GM12878 (cell line): ENCODE data around the gene MAP3K6. TPM values are rescaled to one million over a fixed set of nuclear protein-coding genes. Genes with fewer than 3 reads are reported as not detected.

Experiments
- ATAC-seq: fragments of 200-7000 bp; cut with Tn5 transposase; 3 replicates; pipeline ENCODE4 v1.9.1; 2020; ENCODE audit warnings: mild to moderate bottlenecking, moderate library complexity
- BruUV-seq: library from RNA; stranded (reverse); fragments of 400-500 nt; replicated peaks from 2 replicates; lab custom pipeline; 2021; lab: Mats Ljungman, UMichigan
- CTCF ChIA-PET: fragments of 300-600 bp; sonication (Branson Sonifier 250); formaldehyde crosslinking; extraction: SDS; loops from one replicate; lab custom pipeline; 2021; ENCODE audit warnings: inconsistent platforms; lab: Yijun Ruan, JAX
- POLR2A ChIA-PET: fragments of 350-600 bp; formaldehyde crosslinking; extraction: SDS; loops from one replicate; lab custom pipeline; 2021; ENCODE audit warnings: inconsistent platforms; lab: Charles Lee
- RAD21 ChIA-PET: fragments of 300-600 bp; sonication (Branson Sonifier 250); formaldehyde crosslinking; loops from one replicate; lab custom pipeline; 2023; ENCODE audit warnings: antibody characterized with exemption; ENCODE audit not compliant: unreplicated experiment; lab: Charles Lee
- SMC1A ChIA-PET: fragments of 300-600 bp; sonication (Branson Sonifier 250); formaldehyde crosslinking; loops from one replicate; lab custom pipeline; 2023; ENCODE audit not compliant: unreplicated experiment, uncharacterized antibody; lab: Charles Lee
- DNase-seq: peaks from one replicate; pipeline ENCODE4 v3.0.0-alpha.2; 2011; ENCODE audit warnings: low read depth, low spot score
- FAIRE-seq: peaks from 3 replicates; lab custom pipeline; 2011; peaks lifted over from hg19 to GRCh38; lab: Jason Lieb, UNC
- H2AFZ ChIP-seq: 2 replicates; pipeline ENCODE4 v1.6.0; 2011; ENCODE audit warnings: low read depth, low read length, control low read depth; ENCODE audit not compliant: control insufficient read depth
- H3K27ac ChIP-seq: 2 replicates; pipeline ENCODE4 v1.5.1; 2011; ENCODE audit warnings: control low read depth; ENCODE audit not compliant: control insufficient read depth, insufficient read depth
- H3K27me3 ChIP-seq, 2 experiments: replicated peaks in 1 of 2; 2 replicates each; pipeline versions ENCODE4 v1.6.0 to v1.6.1; 2011; ENCODE audit warnings: low read length in 1 of 2; ENCODE audit not compliant: control insufficient read depth in 2 of 2, insufficient read depth in 2 of 2
- H3K36me3 ChIP-seq, 2 experiments: 2 replicates each; pipeline ENCODE4 v1.5.1; 2011; ENCODE audit warnings: low read length in 1 of 2; ENCODE audit not compliant: control insufficient read depth in 2 of 2, insufficient read depth in 2 of 2
- H3K4me1 ChIP-seq: 2 replicates; pipeline ENCODE4 v1.6.1; 2011; ENCODE audit warnings: mild to moderate bottlenecking, low read length, moderate library complexity, mixed read lengths; ENCODE audit not compliant: control insufficient read depth, insufficient read depth
- H3K4me2 ChIP-seq: 2 replicates; pipeline ENCODE4 v1.6.0; 2011; ENCODE audit warnings: control low read depth; ENCODE audit not compliant: control insufficient read depth, insufficient read depth
- H3K4me3 ChIP-seq: fragments of 200-600 bp; sonication (generic); 2 replicates; pipeline ENCODE4 v1.5.1; 2016
- H3K79me2 ChIP-seq: 2 replicates; pipeline ENCODE4 v1.6.0; 2011; ENCODE audit warnings: low read length; ENCODE audit not compliant: control insufficient read depth, insufficient read depth
- H3K9ac ChIP-seq: 2 replicates; pipeline ENCODE4 v1.8.0; 2011; ENCODE audit warnings: low read length, control low read depth, mixed read lengths; ENCODE audit not compliant: control insufficient read depth, insufficient read depth
- H3K9me3 ChIP-seq: replicated peaks from 3 replicates; pipeline ENCODE4 v1.5.1; 2011; ENCODE audit warnings: mild to moderate bottlenecking, low read length; ENCODE audit not compliant: control insufficient read depth, insufficient read depth
- H4K20me1 ChIP-seq: 2 replicates; pipeline ENCODE4 v1.6.0; 2011; ENCODE audit not compliant: control insufficient read depth, insufficient read depth
- BACH1 ChIP-seq: fragments of 450-650 bp; IDR thresholded peaks from 2 replicates; pipeline ENCODE4 v1.6.1; 2017; ENCODE audit warnings: mild to moderate bottlenecking, borderline replicate concordance
- BHLHE40 ChIP-seq, 2 experiments: fragments of 450-650 bp in 1 of 2; IDR thresholded peaks; 2 replicates each; pipeline ENCODE4 v1.6.1; 2011 to 2017; ENCODE audit warnings: low read depth in 2 of 2, borderline replicate concordance in 1 of 2, improper control_type of control experiment in 1 of 2, low read length in 1 of 2, mild to moderate bottlenecking in 1 of 2
- DPF2 ChIP-seq: fragments of 450-650 bp; IDR thresholded peaks from 2 replicates; pipeline ENCODE4 v1.6.1; 2017; ENCODE audit warnings: mild to moderate bottlenecking
- EED ChIP-seq: sonication (generic); IDR thresholded peaks from 2 replicates; pipeline ENCODE4 v1.6.1; 2016; ENCODE audit warnings: antibody characterized with exemption, low read depth
- GATAD2B ChIP-seq: fragments of 450-650 bp; conservative IDR thresholded peaks from 2 replicates; pipeline ENCODE4 v1.6.1; 2017; ENCODE audit warnings: low read depth, mild to moderate bottlenecking, moderate library complexity
- IKZF1 ChIP-seq: fragments of 450-650 bp; conservative IDR thresholded peaks from 2 replicates; pipeline ENCODE4 v1.6.1; 2017; ENCODE audit warnings: antibody characterized with exemption, mild to moderate bottlenecking
- MAX ChIP-seq: IDR thresholded peaks from 2 replicates; pipeline ENCODE4 v1.6.1; 2012; ENCODE audit warnings: low read depth, low read length, improper control_type of control experiment
- MEF2B ChIP-seq: fragments of 450-650 bp; IDR thresholded peaks from 2 replicates; pipeline ENCODE4 v1.6.1; 2018; ENCODE audit warnings: mild to moderate bottlenecking, moderate library complexity; ENCODE audit not compliant: partially characterized antibody, poor library complexity, severe bottlenecking
- MTA2 ChIP-seq: fragments of 450-650 bp; IDR thresholded peaks from 2 replicates; pipeline ENCODE4 v1.6.1; 2016; ENCODE audit warnings: low read depth, mild to moderate bottlenecking, moderate library complexity
- NFXL1 ChIP-seq: fragments of 450-650 bp; IDR thresholded peaks from 2 replicates; pipeline ENCODE4 v1.6.1; 2017; ENCODE audit warnings: antibody characterized with exemption, mild to moderate bottlenecking, borderline replicate concordance
- NFYA ChIP-seq: IDR thresholded peaks from 2 replicates; pipeline ENCODE4 v1.6.1; 2011; ENCODE audit warnings: low read depth, mild to moderate bottlenecking, low read length, improper control_type of control experiment, borderline replicate concordance
- PAX5 ChIP-seq: IDR thresholded peaks from 2 replicates; pipeline ENCODE4 v1.6.1; 2011; ENCODE audit warnings: low read depth, low read length, borderline replicate concordance
- PAX8 ChIP-seq: fragments of 450-650 bp; IDR thresholded peaks from 2 replicates; pipeline ENCODE4 v1.6.1; 2017; ENCODE audit warnings: mild to moderate bottlenecking, moderate library complexity
- POLR2A ChIP-seq: IDR thresholded peaks from 2 replicates; pipeline ENCODE4 v1.6.1; 2011; ENCODE audit warnings: low read depth, mild to moderate bottlenecking, low read length
- RFX5 ChIP-seq: IDR thresholded peaks from 2 replicates; pipeline ENCODE4 v1.6.1; 2011; ENCODE audit warnings: low read depth, low read length, improper control_type of control experiment
- SIN3A ChIP-seq: IDR thresholded peaks from 2 replicates; pipeline ENCODE4 v1.6.1; 2012; ENCODE audit warnings: low read depth, low read length, improper control_type of control experiment
- SP1 ChIP-seq: IDR thresholded peaks from one replicate; pipeline ENCODE4 v1.6.1; 2011; ENCODE audit warnings: low read depth, low read length
- SPI1 ChIP-seq: IDR thresholded peaks from 2 replicates; pipeline ENCODE4 v1.6.1; 2011; ENCODE audit warnings: low read depth, mild to moderate bottlenecking, low read length, moderate library complexity, borderline replicate concordance; ENCODE audit not compliant: insufficient read depth
- TBL1XR1 ChIP-seq: IDR thresholded peaks from 2 replicates; pipeline ENCODE4 v1.6.1; 2012; ENCODE audit warnings: low read depth, low read length, improper control_type of control experiment
- TCF12 ChIP-seq: IDR thresholded peaks from 2 replicates; pipeline ENCODE4 v1.6.1; 2011; ENCODE audit warnings: low read depth, mild to moderate bottlenecking, low read length
- TCF3 ChIP-seq: IDR thresholded peaks from 2 replicates; pipeline ENCODE4 v1.6.1; 2012; ENCODE audit warnings: low read depth, mild to moderate bottlenecking, low read length, borderline replicate concordance; ENCODE audit not compliant: insufficient read depth
- YY1 ChIP-seq: IDR thresholded peaks from 2 replicates; pipeline ENCODE4 v1.6.1; 2011; ENCODE audit warnings: low read depth, mild to moderate bottlenecking, low read length
- ZSCAN29 ChIP-seq: fragments of 450-650 bp; IDR thresholded peaks from 2 replicates; pipeline ENCODE4 v1.6.1; 2017; ENCODE audit warnings: mild to moderate bottlenecking, moderate library complexity
- WGBS: methylation state at CpG from one replicate; pipeline ENCODE4 v1.1.6; 2016; ENCODE audit warnings: low lambda C conversion rate; ENCODE audit not compliant: insufficient replicate concordance, insufficient coverage; ENCODE audit errors: missing lambda C conversion rate; 5-methylcytosine and 5-hydroxymethylcytosine counted together
- in situ Hi-C: fragments of 300-500 bp; cut with MboI; formaldehyde crosslinking; loops from 9 replicates; pipeline ENCODE4 v1.14.3; 2018; ENCODE audit warnings: mixed read lengths
- intact Hi-C: fragments of 100-400 bp; cut with micrococcal nuclease; formaldehyde crosslinking; loops from one replicate; pipeline ENCODE4 v1.14.2; 2022; ENCODE audit not compliant: unreplicated experiment
- polyA plus RNA-seq, 11 experiments: library from polyadenylated mRNA; depleted of rRNA in 4 of 11; unstranded in 6 of 11; stranded (reverse) in 5 of 11; fragments of >200 nt; fragmentation: Nextera tagmentation in 4 of 11; fragmentation: Illumina TruSeq in 1 of 11; extraction: Ambion mirVana in 4 of 11; extraction: Trizol in 1 of 11; gene quantifications; 1 replicate in 1 of 11; 2 replicates in 10 of 11; pipeline versions ENCODE4 v1.2.1 to v1.2.3, GENCODE V29; 2011 to 2016; ENCODE audit warnings: inconsistent platforms in 2 of 11, missing spikeins in 2 of 11, low read depth in 1 of 11
- total RNA-seq, 4 experiments: library from RNA; depleted of rRNA in 3 of 4; stranded (reverse); fragments of >200 nt in 3 of 4; fragmentation: Illumina TruSeq in 1 of 4; extraction: Trizol in 1 of 4; gene quantifications; 2 replicates each; pipeline versions ENCODE4 v1.2.1 to v1.2.3, GENCODE V29; 2013 to 2021
- TF ChIP-seq, protein P1 (sequence below): fragments of 450-650 bp; IDR thresholded peaks from 2 replicates; pipeline ENCODE4 v1.6.1; 2017; ENCODE audit warnings: low read depth, mild to moderate bottlenecking, moderate library complexity

Gene MAP3K6
- total and polyA plus RNA-seq, 10 of the 15 experiments (the other 5 are each of a cell fraction or from before 2014, with no cell fraction given): 0.15 to 3.4 (median 1.2) TPM; not detected in 1

- H3K9ac ChIP-seq: peak within 1 kb of the TSS; percentile 79
- peak within 1 kb of the TSS; percentile 72 for H3K4me3 ChIP-seq
- peak within 1 kb of the TSS; percentile 80 for H3K4me2 ChIP-seq
- peak within 1 kb of the TSS; percentile 73 for H3K27ac ChIP-seq
- ChIA-PET RAD21 (interaction anchor here (0.9 to 1.2 kb wide), 3 partner anchors 9 to 54 kb away, joined by 3 read pairs; no protein-coding TSS in a partner anchor), SMC1A (interaction anchor here (0.8 to 1.5 kb wide), 5 partner anchors 9 to 215 kb away, joined by 3 to 6 read pairs (median 4); no protein-coding TSS in a partner anchor), POLR2A (interaction anchor here (0.6 to 2.2 kb wide), 4 partner anchors 19 to 1297 kb away, joined by 3 to 6 read pairs (median 4); no protein-coding TSS in a partner anchor), CTCF (interaction anchor here (0.7 to 3.5 kb wide), 11 partner anchors 9 to 215 kb away, joined by 3 to 23 read pairs (median 4); partner anchors contain the start of gene MAP3K6)
- peaks cover 33% of the 10 kb centered on the region for H3K4me1 ChIP-seq
- no peaks in the 10 kb centered on the region for H3K9me3 ChIP-seq
- peak within 1 kb of the TSS; percentile 74 for H2AFZ ChIP-seq
- H3K79me2 ChIP-seq: peaks cover 5% of the 10 kb centered on the region
- H3K27me3 ChIP-seq: no peaks in the 10 kb centered on the region
- H3K36me3 ChIP-seq: no peaks in the 10 kb centered on the region
- no peaks in the 10 kb centered on the region for H4K20me1 ChIP-seq
- DNase-seq (no peak), ATAC-seq (peak; percentile 85), FAIRE-seq (no peak)
- BruUV-seq: no TSS peak
- in situ Hi-C loops: no loop called here
- WGBS: 3% methylated on average over 22 of the region's 22 CpGs
- intact Hi-C loops: no loop called here
- 0 out of 2 replicates have a peak, but pooled peaks have one; percentile 29 for TF ChIP-seq MAX
- TF ChIP-seq SP1: peak; percentile 90
- TF ChIP-seq BACH1: no peak
- peak; percentile 18 to 39; a peak in 1 of 4 replicates for TF ChIP-seq BHLHE40 (IDR thresholded peaks at IDR 0.05; ENCODE audit: borderline replicate concordance in 1 of 2, low read depth in 2 of 2, low read length in 1 of 2)
- no peak for TF ChIP-seq PAX8
- peak; percentile 19 for TF ChIP-seq MEF2B
- no peak for TF ChIP-seq NFXL1
- peak; percentile 41; the same call in 1 of the 2 replicates for TF ChIP-seq RFX5
- peak; percentile 26; the same call in 1 of the 2 replicates for TF ChIP-seq PAX5
- peak; percentile 64; the same call in 1 of the 2 replicates for TF ChIP-seq IKZF1
- peak; percentile 32; the same call in 1 of the 2 replicates for TF ChIP-seq DPF2
- TF ChIP-seq YY1: peak; percentile 62; the same call in 1 of the 2 replicates
- TF ChIP-seq MTA2: peak; percentile 25; the same call in 1 of the 2 replicates
- 0 out of 2 replicates have a peak, but pooled peaks have one; percentile 47 for TF ChIP-seq GATAD2B
- peak; percentile 21; the same call in 1 of the 2 replicates for TF ChIP-seq EED
- peak; percentile 18; the same call in 1 of the 2 replicates for TF ChIP-seq SIN3A
- TF ChIP-seq TCF12: 0 out of 2 replicates have a peak, but pooled peaks have one; percentile 28
- peak; percentile 70 for TF ChIP-seq POLR2A
- TF ChIP-seq ZSCAN29: peak; percentile 38; the same call in 1 of the 2 replicates
- TF ChIP-seq, protein P1, sequence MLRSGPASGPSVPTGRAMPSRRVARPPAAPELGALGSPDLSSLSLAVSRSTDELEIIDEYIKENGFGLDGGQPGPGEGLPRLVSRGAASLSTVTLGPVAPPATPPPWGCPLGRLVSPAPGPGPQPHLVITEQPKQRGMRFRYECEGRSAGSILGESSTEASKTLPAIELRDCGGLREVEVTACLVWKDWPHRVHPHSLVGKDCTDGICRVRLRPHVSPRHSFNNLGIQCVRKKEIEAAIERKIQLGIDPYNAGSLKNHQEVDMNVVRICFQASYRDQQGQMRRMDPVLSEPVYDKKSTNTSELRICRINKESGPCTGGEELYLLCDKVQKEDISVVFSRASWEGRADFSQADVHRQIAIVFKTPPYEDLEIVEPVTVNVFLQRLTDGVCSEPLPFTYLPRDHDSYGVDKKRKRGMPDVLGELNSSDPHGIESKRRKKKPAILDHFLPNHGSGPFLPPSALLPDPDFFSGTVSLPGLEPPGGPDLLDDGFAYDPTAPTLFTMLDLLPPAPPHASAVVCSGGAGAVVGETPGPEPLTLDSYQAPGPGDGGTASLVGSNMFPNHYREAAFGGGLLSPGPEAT: 0 out of 2 replicates have a peak, but pooled peaks have one; percentile 60
- TF ChIP-seq TCF3: 0 out of 2 replicates have a peak, but pooled peaks have one; percentile 13
- TF ChIP-seq SPI1: peak; percentile 65
- no peak for TF ChIP-seq TBL1XR1
- no peak for TF ChIP-seq NFYA
These were observed 25.1 kb downstream of the MAP3K6 start, which contains the start of gene SYTL1 for GRCh38 chr1:27341525-27342252. TSS of gene SYTL1 (plus strand) at chr1:27342022. CDS start at chr1:27345335, 3,313 bp downstream.
